ENCODE measurements around the gene MEST. TPM values are rescaled to one million over a fixed set of nuclear protein-coding genes. Genes with fewer than 3 reads are reported as not detected.
"Not testable (repeated sequence)": the region's sequence is repeated elsewhere in the genome, so short reads cannot be mapped to it uniquely, and the experiment has no call there.

The MEST gene
- polyA plus RNA-seq, 4 donors, result 647 to 1,335 (median 819) TPM

GRCh38 chr7:130521258-130521951, 29.5 kb downstream of the MEST start:
- no peak for DNase-seq (ENCODE audit: low read depth in 4 of 4, low spot score in 3 of 4)

GRCh38 chr7:130523519-130524125, 31.7 kb downstream of the MEST start:
- DNase-seq (ENCODE audit: low read depth in 4 of 4, low spot score in 3 of 4), result not testable (repeated sequence)

- no peak for DNase-seq (ENCODE audit: low read depth in 4 of 4, low spot score in 3 of 4)
These were observed 32.7 kb downstream of the MEST start for GRCh38 chr7:130524628-130525027.

GRCh38 chr7:130527752-130528355, 36.0 kb downstream of the MEST start:
- not testable (repeated sequence) for DNase-seq (ENCODE audit: low read depth in 4 of 4, low spot score in 3 of 4)

GRCh38 chr7:130529417-130529816, 37.5 kb downstream of the MEST start:
- DNase-seq (ENCODE audit: low read depth in 4 of 4, low spot score in 3 of 4), result no peak

GRCh38 chr7:130537894-130538293, 46.0 kb downstream of the MEST start:
- DNase-seq (ENCODE audit: low read depth in 4 of 4, low spot score in 3 of 4), result not testable (repeated sequence)

GRCh38 chr7:130541287-130541686, 49.4 kb downstream of the MEST start:
- DNase-seq (ENCODE audit: low read depth in 4 of 4, low spot score in 3 of 4), result not testable (repeated sequence)

- not testable (repeated sequence) for DNase-seq (ENCODE audit: low read depth in 4 of 4, low spot score in 3 of 4)
These were observed 50.4 kb downstream of the MEST start for GRCh38 chr7:130542297-130542696.

GRCh38 chr7:130543487-130544010, 51.7 kb downstream of the MEST start:
- DNase-seq (ENCODE audit: low read depth in 4 of 4, low spot score in 3 of 4), result no peak

- DNase-seq (ENCODE audit: low read depth in 4 of 4, low spot score in 3 of 4), result no peak
These were observed 52.5 kb downstream of the MEST start for GRCh38 chr7:130544356-130544755.

- DNase-seq (ENCODE audit: low read depth in 4 of 4, low spot score in 3 of 4), result no peak
These were observed 61.6 kb downstream of the MEST start for GRCh38 chr7:130553398-130554029.

- no peak for DNase-seq (ENCODE audit: low read depth in 4 of 4, low spot score in 3 of 4)
These were observed 62.6 kb downstream of the MEST start for GRCh38 chr7:130554481-130554880.

Other genes starting within 250 kb of the MEST start
- gene CPA2, start 225.2 kb upstream of the MEST start, polyA plus RNA-seq (ENCODE audit: insufficient read length in 4 of 4), result under 1 TPM; 0.34 to 0.90 (median 0.49) TPM
- gene CPA4, start 198.9 kb upstream of the MEST start, polyA plus RNA-seq (ENCODE audit: insufficient read length in 4 of 4), result 1 to 10 TPM in 1 of 4 donors, under 1 TPM in 3; 0.32 to 1.5 (median 0.36) TPM
- under 1 TPM in 2 of 4 donors, not detected in 2; 0.09 to 0.41 TPM for gene CPA5, start 147.3 kb upstream of the MEST start, polyA plus RNA-seq (ENCODE audit: insufficient read length in 4 of 4)
- 1 to 10 TPM; 1.6 to 3.1 (median 2.1) TPM for gene CPA1, start 111.6 kb upstream of the MEST start, polyA plus RNA-seq (ENCODE audit: insufficient read length in 4 of 4)
- 10 to 100 TPM; 22.6 to 34.8 (median 28.3) TPM for gene CEP41, start 51.1 kb upstream of the MEST start, polyA plus RNA-seq (ENCODE audit: insufficient read length in 4 of 4)
- 10 to 100 TPM; 51.4 to 71.2 (median 61.6) TPM for gene COPG2, start 176.7 kb downstream of the MEST start, polyA plus RNA-seq (ENCODE audit: insufficient read length in 4 of 4)
- under 1 TPM in 2 of 4 donors, not detected in 2; 0.13 to 0.22 TPM for gene TSGA13, start 194.5 kb downstream of the MEST start, polyA plus RNA-seq (ENCODE audit: insufficient read length in 4 of 4)
- gene KLF14, start 242.1 kb downstream of the MEST start, polyA plus RNA-seq (ENCODE audit: insufficient read length in 4 of 4), result 1 to 10 TPM in 1 of 4 donors, under 1 TPM in 3; 0.42 to 4.3 (median 0.84) TPM